ENCODE measurements around the gene PPFIA3. TPM values are rescaled to one million over a fixed set of nuclear protein-coding genes. Genes with fewer than 3 reads are reported as not detected.

PPFIA3 gene
- total RNA-seq, 1 experiment from 2014 or later, result 28.1 TPM

GRCh38 chr19:49142866-49143335 is 23.6 kb downstream of the PPFIA3 start:
- Histone ChIP-seq H3K4me1 (ENCODE audit: control insufficient read depth in 1 of 2, insufficient read depth in 2 of 2, low read length in 2 of 2) (peaks cover 8 to 18% of the 10 kb centered on the region in 2 experiments), H3K9me2 (ENCODE audit: insufficient read depth) (no peaks in the 10 kb centered on the region), H3K36me3 (ENCODE audit: control insufficient read depth in 1 of 2, insufficient read depth in 2 of 2, low read length in 2 of 2) (no peaks in the 10 kb centered on the region), H3K79me2 (ENCODE audit: insufficient read depth, low read length) (no peaks in the 10 kb centered on the region), H3K4me2 (ENCODE audit: low read length) (no peak overlapping the region), H3K27ac (ENCODE audit: low read depth, low read length) (no peak overlapping the region), H3K9me3 (ENCODE audit: control insufficient read depth in 1 of 2, insufficient read depth in 1 of 2, low read depth in 1 of 2, low read length in 2 of 2) (no peaks in the 10 kb centered on the region), H2AFZ (ENCODE audit: low read depth, low read length, poor library complexity, severe bottlenecking) (no peak overlapping the region), H4K20me1 (ENCODE audit: insufficient read depth) (no peaks in the 10 kb centered on the region), H3K4me3 (replicated peaks in 1 of 2; ENCODE audit: low read depth in 1 of 2, low read length in 2 of 2) (no peak overlapping the region), H3K27me3 (ENCODE audit: insufficient read depth, low read length) (no peaks in the 10 kb centered on the region), H3K9ac (ENCODE audit: low read length) (no peak overlapping the region)
- DNase-seq (ENCODE audit: low read depth, low spot score), result no peak
- intact Hi-C loops (cut with micrococcal nuclease), result no loop called here
- ChIA-PET CTCF (no interaction called here), POLR2A (no interaction called here), RAD21 (ENCODE audit: low non-redundant PET in 1 of 2, low total read pairs in 2 of 2, uncharacterized antibody in 2 of 2, unreplicated experiment in 2 of 2) (no interaction called here)
- BruUV-seq (replicated peaks), result no TSS peak
- no peak for TF ChIP-seq POLR2A (IDR thresholded peaks at IDR 0.05; ENCODE audit: borderline replicate concordance, extremely low read depth, insufficient read depth, insufficient read length)
- no peak for TF ChIP-seq ZBTB33 (IDR thresholded peaks at IDR 0.05; ENCODE audit: extremely low read depth, insufficient replicate concordance, low read length)
- no peak for TF ChIP-seq SIN3A (IDR thresholded peaks at IDR 0.05; ENCODE audit: low read depth)
- no peak for TF ChIP-seq ZNF274 (IDR thresholded peaks at IDR 0.05; ENCODE audit: low read depth, low read length)
- TF ChIP-seq YY1 (IDR thresholded peaks at IDR 0.05; ENCODE audit: extremely low read depth, insufficient replicate concordance, low read depth, low read length), result no peak
- no peak for TF ChIP-seq TCF7L2 (IDR thresholded peaks at IDR 0.05; ENCODE audit: borderline replicate concordance, extremely low read depth, insufficient read depth, insufficient read length)
- TF ChIP-seq EGR1 (IDR thresholded peaks at IDR 0.05; ENCODE audit: low read depth), result no peak
- no peak for TF ChIP-seq SP1 (IDR thresholded peaks at IDR 0.05; ENCODE audit: low read depth)
- TF ChIP-seq ZFX (IDR thresholded peaks at IDR 0.05), result no peak
- ATAC-seq, result peak; percentile 48
